H9 (cell line): ENCODE measurements around the gene ZNF77. TPM values are rescaled to one million over a fixed set of nuclear protein-coding genes. Genes with fewer than 3 reads are reported as not detected.
A peak's percentile ranks its signal among the peaks of the same experiment; 100 is the strongest.

ENCODE experiments used
- DNase-seq: peaks from one replicate; pipeline ENCODE4 v3.0.0-alpha.2; 2017
- H2AFZ ChIP-seq: one replicate; pipeline ENCODE4 v1.6.1; 2013; ENCODE audit warnings: mild to moderate bottlenecking, low read length, control low read depth, moderate library complexity
- H2AK5ac ChIP-seq: 2 replicates; pipeline ENCODE4 v1.6.1; 2013; ENCODE audit warnings: low read length, control low read depth, mixed read lengths; ENCODE audit not compliant: insufficient read length
- H2BK120ac ChIP-seq: one replicate; pipeline ENCODE4 v1.6.1; 2013; ENCODE audit warnings: low read depth, mild to moderate bottlenecking, low read length, control low read depth, inconsistent platforms; ENCODE audit not compliant: poor library complexity, severe bottlenecking
- H2BK12ac ChIP-seq: 2 replicates; pipeline ENCODE4 v1.6.1; 2013; ENCODE audit warnings: low read length, control low read depth, mixed read lengths, low read depth; ENCODE audit not compliant: insufficient read length
- H2BK15ac ChIP-seq: 2 replicates; pipeline ENCODE4 v1.6.1; 2013; ENCODE audit warnings: low read depth, low read length, control low read depth
- H2BK20ac ChIP-seq: one replicate; pipeline ENCODE4 v1.6.1; 2013; ENCODE audit warnings: low read depth, mild to moderate bottlenecking, low read length, control low read depth, inconsistent platforms; ENCODE audit not compliant: poor library complexity, severe bottlenecking
- H2BK5ac ChIP-seq: 2 replicates; pipeline ENCODE4 v1.6.1; 2013; ENCODE audit warnings: low read length, control low read depth, mixed read lengths; ENCODE audit not compliant: insufficient read length
- H3K14ac ChIP-seq: 2 replicates; pipeline ENCODE4 v1.6.1; 2013; ENCODE audit warnings: low read length, control low read depth; ENCODE audit not compliant: insufficient read depth
- H3K18ac ChIP-seq: 2 replicates; pipeline ENCODE4 v1.6.1; 2013; ENCODE audit warnings: low read depth, mild to moderate bottlenecking, mixed read lengths, low read length, control low read depth; ENCODE audit not compliant: insufficient read length
- H3K23ac ChIP-seq: 2 replicates; pipeline ENCODE4 v1.6.1; 2013; ENCODE audit warnings: low read length, control low read depth, mixed read lengths, low read depth; ENCODE audit not compliant: insufficient read length
- H3K23me2 ChIP-seq: 2 replicates; pipeline ENCODE4 v1.6.1; 2013; ENCODE audit warnings: low read depth, mild to moderate bottlenecking, mixed read lengths, low read length, control low read depth; ENCODE audit not compliant: insufficient read length, poor library complexity, severe bottlenecking
- H3K27ac ChIP-seq: 2 replicates; pipeline ENCODE4 v1.5.1; 2013; ENCODE audit warnings: low read length, control low read depth, mixed read lengths, low read depth; ENCODE audit not compliant: insufficient read length
- H3K27me3 ChIP-seq: 2 replicates; pipeline ENCODE4 v1.6.1; 2013; ENCODE audit warnings: low read length, control low read depth, inconsistent platforms; ENCODE audit not compliant: insufficient read depth
- H3K4ac ChIP-seq: 2 replicates; pipeline ENCODE4 v1.6.1; 2013; ENCODE audit warnings: low read depth, mild to moderate bottlenecking, control low read depth, inconsistent platforms, low read length, moderate library complexity
- H3K4me1 ChIP-seq: 2 replicates; pipeline ENCODE4 v1.6.1; 2013; ENCODE audit warnings: low read length, control low read depth, inconsistent platforms; ENCODE audit not compliant: insufficient read depth
- H3K4me2 ChIP-seq: 2 replicates; pipeline ENCODE4 v1.6.1; 2013; ENCODE audit warnings: low read length, control low read depth, mixed read lengths; ENCODE audit not compliant: insufficient read length, insufficient read depth
- H3K56ac ChIP-seq: 2 replicates; pipeline ENCODE4 v1.6.1; 2013; ENCODE audit warnings: low read depth, mild to moderate bottlenecking, mixed read lengths, low read length, control low read depth; ENCODE audit not compliant: insufficient read length
- H3K79me1 ChIP-seq: 2 replicates; pipeline ENCODE4 v1.6.1; 2013; ENCODE audit warnings: low read depth, mild to moderate bottlenecking, moderate library complexity, low read length, control low read depth, inconsistent platforms; ENCODE audit not compliant: insufficient read depth, poor library complexity, severe bottlenecking
- H3K79me2 ChIP-seq: 2 replicates; pipeline ENCODE4 v1.6.1; 2013; ENCODE audit warnings: low read length, control low read depth, inconsistent platforms; ENCODE audit not compliant: insufficient read depth
- H3K9ac ChIP-seq: 2 replicates; pipeline ENCODE4 v1.6.1; 2013; ENCODE audit warnings: low read length, control low read depth, mixed read lengths; ENCODE audit not compliant: insufficient read length; ENCODE audit errors: extremely low read depth
- H3K9me3 ChIP-seq: one replicate; pipeline ENCODE4 v1.6.1; 2013; ENCODE audit warnings: low read depth, low read length, inconsistent platforms; ENCODE audit not compliant: control insufficient read depth
- H3T11ph ChIP-seq: one replicate; pipeline ENCODE4 v1.6.1; 2013; ENCODE audit warnings: mild to moderate bottlenecking, low read length, control low read depth, inconsistent platforms
- H4K20me1 ChIP-seq: one replicate; pipeline ENCODE4 v1.6.1; 2013; ENCODE audit not compliant: control insufficient read depth, insufficient read length, insufficient read depth
- H4K5ac ChIP-seq: 2 replicates; pipeline ENCODE4 v1.6.1; 2013; ENCODE audit warnings: low read depth, mild to moderate bottlenecking, mixed read lengths, low read length, control low read depth; ENCODE audit not compliant: insufficient read length
- H4K8ac ChIP-seq: replicated peaks from 2 replicates; pipeline ENCODE4 v1.6.1; 2013; ENCODE audit warnings: low read length, control low read depth, mixed read lengths, low read depth; ENCODE audit not compliant: insufficient read length
- H4K91ac ChIP-seq: 2 replicates; pipeline ENCODE4 v1.6.1; 2013; ENCODE audit warnings: low read depth, mild to moderate bottlenecking, moderate library complexity, mixed read lengths, low read length, control low read depth; ENCODE audit not compliant: insufficient read length
- H3K27ac Mint-ChIP-seq, 3 experiments: 2 replicates in 2 of 3; 3 replicates in 1 of 3; pipeline ENCODE4 v1.8.0; 2020 to 2021; ENCODE audit warnings: mixed read lengths in 3 of 3, mild to moderate bottlenecking in 1 of 3, moderate library complexity in 1 of 3
- H3K27me3 Mint-ChIP-seq: 2 replicates; pipeline ENCODE4 v1.8.0; 2021; ENCODE audit warnings: low read depth, mild to moderate bottlenecking, moderate library complexity, mixed read lengths
- H3K36me3 Mint-ChIP-seq, 3 experiments: 2 replicates in 2 of 3; 3 replicates in 1 of 3; pipeline ENCODE4 v1.8.0; 2020 to 2021; ENCODE audit warnings: low read depth in 3 of 3, mixed read lengths in 3 of 3; ENCODE audit not compliant: insufficient read depth in 1 of 3
- H3K4me1 Mint-ChIP-seq, 2 experiments: 2 replicates each; pipeline ENCODE4 v1.8.0; 2020; ENCODE audit warnings: mixed read lengths in 2 of 2
- H3K4me3 Mint-ChIP-seq, 2 experiments: 2 replicates in 1 of 2; 3 replicates in 1 of 2; pipeline ENCODE4 v1.8.0; 2020 to 2021; ENCODE audit warnings: mild to moderate bottlenecking in 2 of 2, mixed read lengths in 2 of 2, moderate library complexity in 1 of 2
- H3K9me3 Mint-ChIP-seq, 2 experiments: 2 replicates in 1 of 2; 3 replicates in 1 of 2; pipeline ENCODE4 v1.8.0; 2020; ENCODE audit warnings: mild to moderate bottlenecking in 2 of 2, mixed read lengths in 2 of 2, moderate library complexity in 1 of 2
- CTCF ChIP-seq: fragments of 200-600 bp; sonication (generic); conservative IDR thresholded peaks from 3 replicates; pipeline ENCODE4 v1.8.0; 2021; ENCODE audit warnings: antibody characterized with exemption, mild to moderate bottlenecking
- WGBS: extraction: QIAGEN DNeasy Blood & Tissue Kit; methylation state at CpG from one replicate; pipeline ENCODE4 v1.1.7; 2013; ENCODE audit warnings: missing lambda C conversion rate, low lambda C conversion rate, mixed read lengths; ENCODE audit not compliant: insufficient read length; ENCODE audit errors: extremely low coverage; 5-methylcytosine and 5-hydroxymethylcytosine counted together
- total RNA-seq: library from RNA; stranded (reverse); gene quantifications from 2 replicates; pipeline ENCODE4 v1.2.1, GENCODE V29; 2021

Gene ZNF77
- total RNA-seq, 1 experiment from 2014 or later: 4.6 TPM

- H3K56ac ChIP-seq: no peak overlapping the region
- H2BK15ac ChIP-seq: no peak overlapping the region
- no peak overlapping the region for H3K4ac ChIP-seq
- H2BK12ac ChIP-seq: peak overlapping the region; percentile 55
- H3K23ac ChIP-seq: no peak overlapping the region
- no peak overlapping the region for H4K5ac ChIP-seq
- no peak overlapping the region for H3K14ac ChIP-seq
- H3K4me2 ChIP-seq: no peak overlapping the region
- no peaks in the 10 kb centered on the region for H4K20me1 ChIP-seq
- no peak overlapping the region for H3K27ac ChIP-seq
- no peaks in the 10 kb centered on the region for H3K27me3 ChIP-seq
- TF ChIP-seq CTCF: no peak
- no peaks in the 10 kb centered on the region for H3K79me1 ChIP-seq
- no peak overlapping the region for H4K8ac ChIP-seq
- H3K36me3 Mint-ChIP-seq: no peaks in the 10 kb centered on the region
- no peak overlapping the region for H2BK5ac ChIP-seq
- H2AFZ ChIP-seq: no peak overlapping the region
- WGBS: no CpG with 5 or more reads among the region's 10 CpGs
- H2BK20ac ChIP-seq: no peak overlapping the region
- DNase-seq: no peak
- H3K4me3 Mint-ChIP-seq: peak overlapping the region in 1 of 2 experiments; percentile 63; a peak in 1 of 5 replicates
- no peak overlapping the region for H3T11ph ChIP-seq
- peaks cover 5% of the 10 kb centered on the region; the same call in 1 of the 2 replicates for H3K4me1 ChIP-seq
- peak overlapping the region; percentile 16 for H4K91ac ChIP-seq
- H3K79me2 ChIP-seq: no peaks in the 10 kb centered on the region
- H3K18ac ChIP-seq: peak overlapping the region; percentile 50
- H2BK120ac ChIP-seq: no peak overlapping the region
- H3K9ac ChIP-seq: no peak overlapping the region
- H3K27me3 Mint-ChIP-seq: peaks cover 92% of the 10 kb centered on the region
- peaks cover 26 to 53% of the 10 kb centered on the region in 2 experiments for H3K4me1 Mint-ChIP-seq
- no peaks in the 10 kb centered on the region for H3K23me2 ChIP-seq
- H3K9me3 ChIP-seq: no peaks in the 10 kb centered on the region
- H3K27ac Mint-ChIP-seq: no peak overlapping the region
- no peak overlapping the region for H2AK5ac ChIP-seq
- peaks cover 0 to 4% of the 10 kb centered on the region in 2 experiments; a peak in 1 of 5 replicates for H3K9me3 Mint-ChIP-seq
Measured at GRCh38 chr19:2982983-2983350, 38.2 kb upstream of the ZNF77 start.
